Dermis blood vessel endothelial cell (primary cell): Measurements from ENCODE around the gene AGBL2. TPM values are rescaled to one million over a fixed set of nuclear protein-coding genes. Genes with fewer than 3 reads are reported as not detected.

Source experiments
- DNase-seq: peaks from one replicate; pipeline ENCODE4 v3.0.0; 2010
- total RNA-seq: library from RNA; depleted of rRNA; stranded (reverse); fragments of >200 nt; gene quantifications from 2 replicates; pipeline ENCODE4 v1.2.3, GENCODE V29; 2014

The AGBL2 gene
- total RNA-seq, 1 donor from 2014 or later: 0.17 TPM

DNA sequence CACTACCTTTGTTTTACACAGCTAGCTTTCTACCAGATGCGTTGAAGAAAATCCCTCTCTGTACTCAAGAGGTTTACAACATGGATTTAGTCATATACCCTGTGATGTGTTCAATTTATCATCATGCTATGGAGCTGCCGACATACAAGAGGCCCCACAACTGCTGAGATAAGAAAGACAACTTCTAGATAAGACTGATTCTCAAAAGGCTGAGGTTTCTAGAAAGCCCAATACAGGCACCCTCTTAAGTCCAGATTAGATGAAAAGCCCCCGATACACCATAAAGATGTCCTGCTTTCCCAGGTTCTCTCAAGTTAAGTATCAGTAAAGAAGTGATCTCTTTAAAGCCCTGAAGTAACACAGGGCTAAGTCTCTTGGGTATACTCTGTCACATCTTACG is 87.1 kb downstream of the AGBL2 start:
- DNase-seq: no peak

DNA sequence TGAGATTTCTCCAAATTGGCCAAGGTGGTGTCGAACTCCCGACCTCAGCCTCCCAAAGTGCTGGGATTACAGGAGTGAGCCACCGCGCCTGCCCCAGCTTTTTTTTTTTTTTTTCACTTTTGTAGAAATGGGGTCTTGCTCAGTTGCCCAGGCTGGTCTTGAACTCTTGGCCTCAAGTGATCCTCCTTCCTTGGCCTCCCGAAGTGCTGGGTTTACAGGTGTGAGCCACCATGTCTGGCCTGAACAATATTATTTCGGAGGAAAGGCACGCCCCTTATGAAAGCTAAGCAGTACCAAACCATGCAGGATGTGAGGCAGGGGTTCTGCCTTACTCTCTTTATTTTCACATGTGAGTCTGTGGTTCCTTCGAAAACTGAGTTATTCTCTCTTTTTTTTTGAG is 88.9 kb downstream of the AGBL2 start:
- DNase-seq: no peak

- DNase-seq: peak; percentile 58
Measured at GRCh38 chr11:47620836-47621378, 94.3 kb downstream of the AGBL2 start.

DNA sequence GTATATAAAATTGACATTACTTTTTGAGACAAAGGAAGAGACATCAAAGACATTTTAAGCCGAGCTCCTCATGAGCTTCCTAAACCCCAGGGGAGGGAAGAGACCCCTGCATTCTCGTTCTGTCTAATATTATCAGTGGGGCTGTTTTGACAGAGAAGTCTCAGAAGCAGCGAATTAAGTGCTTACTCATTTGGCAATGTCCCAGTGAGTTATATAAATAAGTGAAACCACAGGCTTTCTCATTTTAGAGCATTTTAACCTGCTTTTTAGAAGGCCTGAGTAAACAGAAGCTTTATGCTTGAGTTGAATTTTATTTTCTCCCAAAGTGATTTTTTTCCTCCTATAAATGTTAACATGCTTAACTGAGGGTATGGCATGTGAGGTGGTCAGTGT is 97.8 kb downstream of the AGBL2 start:
- peak; percentile 17 for DNase-seq

DNA sequence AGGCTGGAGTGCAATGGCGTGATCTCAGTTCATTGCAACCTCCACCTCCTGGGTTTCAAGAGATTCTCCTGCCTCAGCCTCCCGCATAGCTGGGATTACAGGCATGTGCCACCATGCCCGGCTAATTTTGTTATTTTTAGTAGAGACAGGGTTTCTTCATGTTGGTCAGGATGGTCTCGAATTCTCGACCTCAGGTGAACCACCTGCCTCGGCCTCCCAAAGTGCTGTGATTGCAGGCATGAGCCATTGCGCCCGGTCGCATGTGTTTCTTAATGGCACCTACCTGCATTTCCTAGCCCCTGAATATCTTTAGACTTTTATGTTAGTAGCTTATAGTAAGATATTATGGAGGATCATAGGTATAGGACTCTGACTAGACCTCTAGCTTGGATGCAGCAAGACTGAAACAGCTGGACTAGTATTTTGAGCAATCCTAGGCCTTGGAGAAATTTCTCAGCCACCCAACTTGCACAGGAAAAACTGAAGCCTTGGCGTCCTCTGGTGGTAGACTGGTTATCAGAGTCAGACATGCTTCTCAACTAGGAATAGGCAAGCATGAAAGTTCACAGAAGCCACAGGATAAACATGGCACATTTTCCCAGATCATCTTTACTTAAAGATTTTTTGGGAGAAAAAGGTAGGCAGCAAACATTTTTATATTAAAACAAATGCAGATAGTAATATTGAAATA is 98.3 kb downstream of the AGBL2 start:
- DNase-seq: peak; percentile 87

DNA sequence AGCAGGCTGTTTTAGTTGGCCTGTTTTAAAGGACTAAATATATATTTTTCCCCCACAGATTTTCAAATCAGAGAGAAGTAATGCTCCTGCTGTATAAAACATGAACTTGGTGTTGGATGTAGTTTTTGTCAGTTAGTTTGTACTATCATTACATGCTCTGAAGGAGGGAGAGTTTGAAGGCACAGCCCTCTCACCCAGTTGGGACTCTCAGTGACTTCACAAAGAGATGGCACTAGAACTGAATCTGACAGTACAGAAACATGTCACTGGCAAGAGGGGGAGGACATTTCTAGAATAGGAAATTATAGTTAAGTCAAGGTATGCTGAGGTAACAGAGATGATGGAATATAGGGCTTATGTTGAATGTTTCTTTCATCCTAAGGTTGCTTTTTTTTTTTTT is 99.9 kb downstream of the AGBL2 start:
- DNase-seq: no peak

DNA sequence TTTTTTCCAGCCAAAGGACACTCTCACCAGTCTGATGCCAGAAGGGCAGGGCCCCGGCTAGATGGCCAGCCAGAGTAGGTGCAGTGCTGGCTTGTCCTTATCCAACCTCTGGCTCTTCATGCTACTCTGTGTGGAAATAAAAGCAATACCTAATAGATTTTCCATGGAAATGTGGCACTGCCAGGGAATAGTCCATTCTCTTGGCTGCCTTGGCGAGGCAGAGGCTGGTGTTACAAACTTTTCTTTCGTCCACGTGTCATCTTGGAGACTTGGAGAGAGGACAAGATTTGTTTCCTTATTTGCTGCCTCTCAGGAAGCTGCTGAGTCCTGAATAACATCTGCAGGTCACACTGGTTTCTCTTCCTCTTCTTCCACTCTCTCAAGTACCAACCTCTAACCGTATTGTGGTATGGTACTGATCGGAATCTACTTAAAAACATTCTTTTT is 103.8 kb downstream of the AGBL2 start:
- DNase-seq: no peak

DNA sequence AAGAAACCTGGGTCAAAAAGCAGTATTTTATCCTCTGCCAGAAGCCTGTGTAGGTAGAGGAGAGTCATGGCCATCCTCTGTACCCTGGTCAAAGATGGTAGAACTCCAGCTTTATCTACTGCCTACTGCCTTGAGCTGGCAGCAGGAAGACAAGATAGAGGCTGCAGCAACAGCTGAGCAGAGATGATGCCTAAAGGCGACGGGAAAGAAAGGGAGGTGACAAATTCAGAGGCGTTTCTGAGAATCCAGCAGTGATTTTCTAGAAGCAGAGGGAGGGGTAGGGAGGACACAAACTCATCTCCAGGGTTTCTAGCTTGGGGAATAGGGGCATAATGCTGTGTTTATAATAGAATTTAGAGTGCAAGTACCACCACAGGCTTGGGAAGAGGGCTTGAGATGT is 105.5 kb downstream of the AGBL2 start:
- no peak for DNase-seq

Other genes with a start within 250 kb of the AGBL2 start
- 97.0 and 115 TPM in 2 replicates for gene CELF1, start 162.2 kb downstream of the AGBL2 start, total RNA-seq
- 83.2 and 110 TPM in 2 replicates for gene PTPMT1, start 149.8 kb downstream of the AGBL2 start, total RNA-seq
- gene KBTBD4, start 136.4 kb downstream of the AGBL2 start, total RNA-seq: 39.3 and 51.7 TPM in 2 replicates
- 57.3 and 101 TPM in 2 replicates for gene NDUFS3, start 136.3 kb downstream of the AGBL2 start, total RNA-seq
- gene FAM180B, start 128.7 kb downstream of the AGBL2 start, total RNA-seq: not detected in 2 replicates
- gene C1QTNF4, start 121.0 kb downstream of the AGBL2 start, total RNA-seq: 0.34 and 0.37 TPM in 2 replicates
- gene MTCH2, start 72.8 kb downstream of the AGBL2 start, total RNA-seq: 104 and 133 TPM in 2 replicates
- 50.0 and 69.3 TPM in 2 replicates for gene FNBP4, start 52.0 kb upstream of the AGBL2 start, total RNA-seq
- gene NUP160, start 133.0 kb upstream of the AGBL2 start, total RNA-seq: 25.9 and 38.2 TPM in 2 replicates